ENCODE measurements around the gene SPTY2D1.

DNA sequence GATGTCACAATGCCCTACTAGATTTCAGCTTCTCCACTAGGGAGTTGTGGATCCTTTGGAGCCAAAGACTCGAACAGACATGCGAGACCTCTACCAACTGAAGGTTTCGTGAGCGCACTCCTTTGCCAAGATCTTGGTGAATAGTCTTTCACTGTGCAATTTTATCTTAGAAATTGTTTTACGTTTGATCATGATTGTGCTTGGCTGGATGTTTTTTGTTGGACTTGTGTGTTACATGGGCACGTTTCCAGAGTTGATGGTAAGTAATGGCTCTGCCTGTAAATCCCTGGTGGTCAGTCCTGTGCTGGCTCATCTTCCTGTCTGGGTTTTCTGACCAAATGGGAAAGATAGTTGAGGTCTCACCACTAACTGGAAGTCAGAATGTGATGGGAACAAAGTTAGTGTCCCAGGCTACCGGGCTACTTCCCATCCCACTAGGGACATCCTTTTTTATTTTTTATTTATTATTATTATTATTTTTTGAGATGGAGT lies 34.4 kb downstream of the SPTY2D1 start, which contains the start of gene MISFA:
- TF ChIP-seq CTCF (optimal IDR thresholded peaks at IDR 0.05 in 1 of 3, IDR thresholded peaks at IDR 0.05 in 1 of 3, conservative IDR thresholded peaks at IDR 0.05 in 1 of 3; ENCODE audit: extremely low read depth in 1 of 3, insufficient read depth in 2 of 3, low read length in 3 of 3) (no peak), EZH2 (IDR thresholded peaks at IDR 0.05; ENCODE audit: low read length) (no peak)

Data from keratinocyte (primary cell).